HG03354 (cell line): Measurements from ENCODE around the gene TMEM253.

Experiments
- ATAC-seq: cut with Tn5 transposase; IDR thresholded peaks from one replicate; pipeline ENCODE4 v1.9.1; 2021; ENCODE audit warnings: mild to moderate bottlenecking; ENCODE audit not compliant: unreplicated experiment, poor library complexity, severe bottlenecking

Gene TMEM253

DNA sequence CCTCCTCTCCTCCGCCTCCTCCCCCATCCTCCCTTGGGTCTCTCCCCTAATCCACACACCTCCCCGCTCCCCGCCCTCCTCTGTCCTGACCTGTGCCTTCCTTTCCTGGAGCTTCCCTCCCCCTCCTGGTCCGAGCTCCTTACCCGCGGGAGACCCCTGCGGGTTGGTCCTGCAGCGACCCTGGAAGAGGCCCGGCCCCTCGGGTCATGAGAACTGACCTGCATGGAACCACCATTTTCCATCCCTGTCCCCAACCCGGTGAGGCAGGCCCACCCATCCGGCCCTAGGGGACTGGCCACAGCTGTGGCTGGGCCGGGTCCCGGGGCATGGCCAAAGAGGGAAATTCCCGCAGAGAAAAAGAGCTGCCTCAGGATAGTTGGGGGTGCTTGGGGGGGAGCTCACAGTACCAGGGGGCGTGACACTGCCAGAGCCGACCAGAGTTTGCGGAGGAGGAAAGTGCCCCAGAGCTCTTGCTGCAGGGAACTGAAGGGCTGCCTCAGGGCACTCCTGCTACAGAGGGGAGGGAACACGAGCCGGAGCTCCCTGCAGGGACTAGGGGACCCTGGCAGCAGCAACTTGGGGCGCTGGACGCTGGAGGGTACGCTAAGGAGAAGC lies 30.1 kb upstream of the TMEM253 start:
- peak; percentile 24 for ATAC-seq

DNA sequence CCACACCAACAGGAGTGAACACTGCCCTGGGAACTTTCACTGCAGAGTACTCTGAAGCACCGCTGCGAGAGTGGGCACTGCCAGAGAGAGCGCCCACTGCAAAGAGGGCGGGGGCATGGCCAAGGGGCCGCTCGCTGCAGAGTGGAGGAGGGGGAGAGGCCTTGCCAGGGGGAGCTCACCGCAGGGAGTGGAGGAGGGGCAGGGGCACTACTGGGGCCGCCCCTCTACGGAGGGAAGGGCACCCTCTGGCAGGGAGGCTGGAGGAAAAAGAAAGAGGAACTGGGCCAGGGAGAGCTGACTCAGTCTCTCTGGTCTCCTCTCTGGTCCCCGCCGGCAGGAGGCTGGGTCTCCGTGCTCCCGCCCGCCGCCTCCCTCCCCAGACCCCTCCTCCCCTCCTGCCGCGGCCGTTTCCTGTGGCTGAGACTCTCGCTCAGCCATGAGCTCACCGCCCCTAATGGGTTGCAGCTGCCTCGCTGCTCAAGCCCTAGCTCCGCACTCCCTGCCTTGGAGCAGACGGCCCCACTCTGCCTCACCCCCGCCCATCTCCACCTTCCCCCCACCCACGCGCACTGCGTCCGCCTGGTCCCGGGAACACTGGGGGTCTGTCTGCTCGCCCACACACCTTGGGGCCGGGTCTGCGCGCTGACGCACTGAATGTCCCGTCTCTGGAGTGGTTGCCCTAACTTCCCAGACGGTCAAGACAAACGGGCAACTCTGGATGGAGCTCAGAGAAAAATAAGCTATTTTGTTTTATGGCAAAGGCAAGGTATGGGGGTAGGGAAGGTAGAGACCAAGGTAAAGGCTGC lies 29.4 kb upstream of the TMEM253 start:
- peak; percentile 73 for ATAC-seq

DNA sequence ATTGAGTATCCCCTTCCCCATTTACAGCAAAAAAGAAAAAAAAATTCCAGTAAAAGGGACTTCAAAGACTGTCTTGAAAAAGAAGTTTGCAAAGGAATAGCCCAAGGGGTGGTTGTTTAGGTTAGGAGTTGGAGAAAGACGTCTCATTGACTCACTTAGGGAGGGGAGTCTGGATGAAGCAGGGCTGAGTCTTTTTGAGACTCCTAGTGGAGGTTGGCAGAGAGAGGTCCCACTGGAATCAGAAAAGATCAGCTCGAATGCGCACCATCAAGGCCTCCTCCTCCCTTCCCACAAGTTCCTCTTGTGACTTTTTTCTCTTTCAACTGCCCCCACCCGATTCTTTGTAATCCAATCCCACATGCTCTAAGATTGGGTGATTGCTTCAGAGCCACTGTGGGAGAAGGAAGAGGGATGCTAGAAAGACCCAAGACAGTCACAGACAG lies 28.8 kb upstream of the TMEM253 start:
- ATAC-seq: no peak

DNA sequence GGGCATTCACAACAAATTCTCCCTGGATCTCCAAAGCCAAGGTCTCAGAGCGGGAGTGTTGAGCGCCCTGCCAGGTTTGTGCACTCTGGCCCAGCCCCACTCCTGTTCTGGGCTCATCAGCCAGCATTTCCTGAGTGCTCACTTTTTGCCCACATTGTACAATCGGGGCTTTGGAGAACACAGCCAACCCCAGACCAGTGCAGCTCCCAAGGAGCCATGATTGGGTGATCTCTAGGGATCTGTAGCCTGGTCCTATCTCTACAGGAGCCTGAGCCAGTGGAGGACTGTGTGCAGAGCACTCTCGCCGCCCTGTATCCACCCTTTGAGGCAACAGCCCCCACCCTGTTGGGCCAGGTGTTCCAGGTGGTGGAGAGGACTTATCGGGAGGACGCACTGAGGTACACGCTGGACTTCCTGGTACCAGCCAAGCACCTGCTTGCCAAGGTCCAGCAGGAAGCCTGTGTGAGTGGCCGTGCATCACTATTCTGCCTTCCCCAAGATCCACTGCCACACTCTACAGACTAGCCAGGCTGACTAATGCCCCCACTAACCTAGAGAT lies 28.0 kb upstream of the TMEM253 start:
- no peak for ATAC-seq

DNA sequence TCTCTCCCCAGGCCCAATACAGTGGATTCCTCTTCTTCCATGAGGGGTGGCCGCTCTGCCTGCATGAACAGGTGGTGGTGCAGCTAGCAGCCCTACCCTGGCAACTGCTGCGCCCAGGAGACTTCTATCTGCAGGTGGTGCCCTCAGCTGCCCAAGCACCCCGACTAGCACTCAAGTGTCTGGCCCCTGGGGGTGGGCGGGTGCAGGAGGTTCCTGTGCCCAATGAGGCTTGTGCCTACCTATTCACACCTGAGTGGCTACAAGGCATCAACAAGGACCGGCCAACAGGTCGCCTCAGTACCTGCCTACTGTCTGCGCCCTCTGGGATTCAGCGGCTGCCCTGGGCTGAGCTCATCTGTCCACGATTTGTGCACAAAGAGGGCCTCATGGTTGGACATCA lies 26.9 kb upstream of the TMEM253 start:
- ATAC-seq: no peak

DNA sequence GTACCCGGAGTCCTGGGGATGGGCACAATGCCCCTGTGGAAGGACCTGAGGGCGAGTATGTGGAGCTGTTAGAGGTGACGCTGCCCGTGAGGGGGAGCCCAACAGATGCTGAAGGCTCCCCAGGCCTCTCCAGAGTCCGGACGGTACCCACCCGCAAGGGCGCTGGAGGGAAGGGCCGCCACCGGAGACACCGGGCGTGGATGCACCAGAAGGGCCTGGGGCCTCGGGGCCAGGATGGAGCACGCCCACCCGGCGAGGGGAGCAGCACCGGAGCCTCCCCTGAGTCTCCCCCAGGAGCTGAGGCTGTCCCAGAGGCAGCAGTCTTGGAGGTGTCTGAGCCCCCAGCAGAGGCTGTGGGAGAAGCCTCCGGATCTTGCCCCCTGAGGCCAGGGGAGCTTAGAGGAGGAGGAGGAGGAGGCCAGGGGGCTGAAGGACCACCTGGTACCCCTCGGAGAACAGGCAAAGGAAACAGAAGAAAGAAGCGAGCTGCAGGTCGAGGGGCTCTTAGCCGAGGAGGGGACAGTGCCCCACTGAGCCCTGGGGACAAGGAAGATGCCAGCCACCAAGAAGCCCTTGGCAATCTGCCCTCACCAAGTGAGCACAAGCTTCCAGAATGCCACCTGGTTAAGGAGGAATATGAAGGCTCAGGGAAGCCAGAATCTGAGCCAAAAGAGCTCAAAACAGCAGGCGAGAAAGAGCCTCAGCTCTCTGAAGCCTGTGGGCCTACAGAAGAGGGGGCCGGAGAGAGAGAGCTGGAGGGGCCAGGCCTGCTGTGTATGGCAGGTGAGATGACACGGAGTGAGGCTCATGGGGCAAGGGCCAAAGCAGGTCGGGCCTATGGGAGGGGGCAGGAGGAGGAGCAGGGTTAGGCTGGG lies 26.2 kb upstream of the TMEM253 start:
- ATAC-seq: no peak

DNA sequence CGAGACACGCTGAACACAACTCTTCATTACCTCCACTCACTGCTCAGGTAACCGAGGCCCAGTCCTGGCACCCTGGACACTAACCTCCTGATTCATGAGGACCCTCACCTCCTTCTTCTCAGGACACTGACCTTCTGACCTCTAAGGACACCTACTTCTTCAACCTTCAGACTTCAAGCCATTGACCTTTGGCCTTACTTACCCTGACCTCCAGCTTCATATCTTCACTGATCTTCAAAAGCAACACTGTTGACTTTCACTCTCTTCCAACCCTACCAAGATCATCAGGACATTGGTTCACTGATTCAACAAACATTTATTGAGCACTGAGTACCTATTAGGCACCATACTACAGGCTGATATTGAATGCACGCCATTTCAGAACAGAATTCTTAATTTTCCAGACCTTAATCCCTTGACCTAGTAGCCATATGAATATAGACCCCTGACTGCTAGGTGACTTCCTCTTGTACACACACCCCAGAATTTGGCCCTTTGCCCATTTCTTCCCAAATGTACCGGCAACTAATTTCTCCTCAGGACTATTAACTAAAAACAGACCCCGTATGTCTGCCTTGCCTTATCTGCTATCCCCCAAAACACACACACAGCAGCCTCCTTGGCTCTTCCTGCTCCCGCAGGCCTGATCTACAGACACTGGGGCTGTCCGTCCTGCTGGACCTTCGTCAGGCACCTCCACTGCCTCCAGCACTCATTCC lies 25.0 kb upstream of the TMEM253 start:
- ATAC-seq: no peak

DNA sequence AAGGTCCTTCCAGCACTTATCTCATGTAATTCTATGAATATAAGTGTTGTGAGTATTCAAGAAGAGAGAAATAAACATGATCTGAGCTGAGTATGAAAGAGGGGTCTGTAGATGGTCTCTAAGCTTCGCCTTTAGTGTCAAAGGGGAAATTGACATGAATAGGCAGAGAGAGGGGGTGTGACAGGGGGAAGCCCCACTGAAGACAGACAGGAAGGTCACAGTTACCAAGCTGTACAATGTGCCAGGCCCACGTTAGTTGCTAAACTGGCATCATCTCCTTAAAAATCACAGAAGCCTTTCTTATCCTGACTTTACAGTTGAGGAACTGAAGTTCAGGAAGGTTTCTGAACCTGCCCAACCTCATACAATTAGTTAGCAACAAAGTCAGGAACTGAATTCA lies 23.2 kb upstream of the TMEM253 start:
- ATAC-seq: no peak

DNA sequence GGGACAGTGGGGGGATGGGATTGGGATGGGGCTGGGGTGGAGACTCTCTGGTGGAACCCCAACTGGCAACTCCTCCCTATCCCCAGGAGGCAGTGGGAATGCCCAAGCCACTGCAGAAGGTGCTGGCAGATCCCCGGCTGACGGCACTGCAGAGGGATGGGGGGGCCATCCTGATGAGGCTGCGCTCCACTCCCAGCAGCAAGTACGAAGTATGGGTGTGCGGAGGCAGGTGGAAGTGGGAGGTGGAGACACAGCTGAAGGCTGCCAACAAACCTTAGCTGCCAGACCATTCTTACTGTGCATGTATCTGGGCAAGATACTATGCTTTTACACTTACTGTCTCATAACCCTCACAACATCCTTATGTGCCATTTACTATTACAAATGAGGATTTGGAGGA lies 22.6 kb upstream of the TMEM253 start:
- ATAC-seq: no peak

DNA sequence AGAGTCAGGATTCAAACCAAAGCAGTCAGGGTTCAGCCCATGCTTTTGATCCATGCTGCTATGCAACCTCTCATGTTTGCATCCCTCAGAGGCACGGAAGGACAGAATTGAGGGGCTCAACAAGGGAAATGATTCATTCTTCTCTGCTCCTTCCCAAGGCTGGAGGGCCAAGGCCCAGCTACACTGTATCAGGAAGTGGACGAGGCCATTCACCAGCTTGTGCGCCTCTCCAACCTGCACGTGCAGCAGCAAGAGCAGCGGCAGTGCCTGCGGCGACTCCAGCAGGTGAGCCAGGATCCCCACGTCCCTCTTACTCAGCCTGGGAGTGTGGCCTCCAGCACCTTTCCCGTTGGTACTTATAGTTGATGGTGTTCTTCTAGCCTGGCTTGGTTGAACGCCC lies 22.1 kb upstream of the TMEM253 start:
- no peak for ATAC-seq

DNA sequence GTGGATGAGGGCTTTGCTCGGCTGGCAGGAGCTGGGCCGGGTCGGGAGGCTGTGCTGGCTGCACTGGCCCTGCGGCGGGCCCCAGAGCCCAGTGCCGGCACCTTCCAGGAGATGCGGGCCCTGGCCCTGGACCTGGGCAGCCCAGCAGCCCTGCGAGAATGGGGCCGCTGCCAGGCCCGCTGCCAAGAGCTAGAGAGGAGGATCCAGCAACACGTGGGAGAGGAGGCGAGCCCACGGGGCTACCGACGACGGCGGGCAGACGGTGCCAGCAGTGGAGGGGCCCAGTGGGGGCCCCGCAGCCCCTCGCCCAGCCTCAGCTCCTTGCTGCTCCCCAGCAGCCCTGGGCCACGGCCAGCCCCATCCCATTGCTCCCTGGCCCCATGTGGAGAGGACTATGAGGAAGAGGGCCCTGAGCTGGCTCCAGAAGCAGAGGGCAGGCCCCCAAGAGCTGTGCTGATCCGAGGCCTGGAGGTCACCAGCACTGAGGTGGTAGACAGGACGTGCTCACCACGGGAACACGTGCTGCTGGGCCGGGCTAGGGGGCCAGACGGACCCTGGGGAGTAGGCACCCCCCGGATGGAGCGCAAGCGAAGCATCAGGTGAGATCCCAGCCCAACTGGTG lies 19.2 kb upstream of the TMEM253 start:
- no peak for ATAC-seq

DNA sequence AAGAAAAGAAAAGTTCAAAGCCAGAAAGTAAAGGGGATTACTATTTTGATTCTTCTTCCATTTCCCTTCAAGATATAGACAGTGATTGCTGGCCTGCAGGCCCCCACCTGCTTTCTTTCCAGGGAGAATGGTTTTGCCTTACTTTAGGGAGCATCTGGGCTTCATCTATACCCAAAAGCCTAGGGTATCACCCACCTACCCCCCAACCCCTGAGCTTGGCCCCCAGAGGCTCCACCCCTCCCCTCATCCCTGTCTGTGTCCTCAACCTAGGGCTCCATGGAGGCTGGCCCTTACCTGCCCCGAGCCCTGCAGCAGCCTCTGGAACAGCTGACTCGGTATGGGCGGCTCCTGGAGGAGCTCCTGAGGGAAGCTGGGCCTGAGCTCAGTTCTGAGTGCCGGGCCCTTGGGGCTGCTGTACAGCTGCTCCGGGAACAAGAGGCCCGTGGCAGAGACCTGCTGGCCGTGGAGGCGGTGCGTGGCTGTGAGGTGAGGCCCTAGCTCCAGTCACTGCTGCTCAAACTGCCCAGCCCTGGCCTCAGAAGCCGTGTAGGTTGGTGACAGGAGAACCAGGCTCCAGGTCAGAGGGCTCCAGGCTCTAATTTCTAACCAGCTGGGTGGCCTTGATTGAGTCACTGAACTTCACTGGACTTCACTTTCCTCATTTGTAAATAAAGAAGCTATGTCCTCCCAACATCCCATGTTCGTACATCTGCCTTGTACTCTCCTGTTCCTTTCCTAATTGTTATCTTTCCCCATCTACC lies 17.1 kb upstream of the TMEM253 start:
- ATAC-seq: no peak

DNA sequence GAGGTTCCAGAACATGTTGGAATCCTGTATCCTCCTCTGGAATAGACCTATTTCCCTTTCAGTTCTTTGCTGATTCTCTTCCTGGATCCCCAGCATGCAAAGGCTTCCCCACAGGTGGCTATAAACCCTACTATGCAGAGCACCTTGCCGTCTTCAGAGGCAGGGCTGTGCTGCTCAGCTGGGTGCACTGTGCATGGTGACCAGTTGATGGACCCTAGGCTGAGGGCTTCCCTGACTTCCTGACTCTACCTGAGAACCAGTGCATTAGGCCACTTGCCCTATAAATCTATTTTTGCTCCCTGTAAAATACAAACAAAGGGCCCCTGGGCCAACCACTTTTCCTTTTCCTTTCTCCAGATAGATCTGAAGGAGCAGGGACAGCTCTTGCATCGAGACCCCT lies 16.5 kb upstream of the TMEM253 start:
- no peak for ATAC-seq

DNA sequence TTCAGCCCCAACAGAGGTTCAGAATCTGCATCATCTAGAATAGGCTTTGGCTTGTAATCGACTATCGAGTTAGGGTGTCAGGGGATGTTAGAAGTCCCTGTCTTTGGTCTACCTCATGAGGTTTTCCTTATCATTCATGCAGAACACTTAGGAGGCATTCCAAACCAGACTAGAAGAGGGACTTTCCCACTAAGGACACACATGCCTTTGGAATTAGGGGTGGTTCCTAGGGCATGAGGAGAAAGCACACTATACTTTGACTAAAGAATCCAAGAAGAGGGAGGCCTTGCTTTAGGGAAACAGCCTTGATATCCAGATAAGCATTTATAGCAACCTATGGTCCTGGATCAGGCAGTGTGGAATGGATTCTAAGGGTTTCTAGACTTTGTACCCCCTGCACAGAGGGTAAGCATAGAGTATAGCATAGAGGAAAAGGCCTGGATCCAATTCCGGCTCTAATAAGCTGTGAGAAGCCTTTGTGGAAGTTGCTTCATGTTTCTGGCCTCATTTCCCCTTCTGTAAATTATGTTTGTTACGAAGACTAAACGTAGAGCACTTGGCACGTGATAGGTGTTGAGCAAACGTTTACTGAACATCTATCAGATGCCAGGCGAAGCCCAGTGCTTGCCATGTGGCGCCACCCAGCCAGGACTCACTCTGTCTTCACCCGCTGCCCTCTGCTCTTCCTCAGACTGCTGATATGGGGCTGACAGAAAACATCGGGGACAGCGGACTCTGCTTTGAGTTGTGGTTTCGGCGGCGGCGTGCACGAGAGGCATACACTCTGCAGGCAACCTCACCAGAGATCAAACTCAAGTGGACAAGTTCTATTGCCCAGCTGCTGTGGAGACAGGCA lies 15.6 kb upstream of the TMEM253 start:
- ATAC-seq: no peak

DNA sequence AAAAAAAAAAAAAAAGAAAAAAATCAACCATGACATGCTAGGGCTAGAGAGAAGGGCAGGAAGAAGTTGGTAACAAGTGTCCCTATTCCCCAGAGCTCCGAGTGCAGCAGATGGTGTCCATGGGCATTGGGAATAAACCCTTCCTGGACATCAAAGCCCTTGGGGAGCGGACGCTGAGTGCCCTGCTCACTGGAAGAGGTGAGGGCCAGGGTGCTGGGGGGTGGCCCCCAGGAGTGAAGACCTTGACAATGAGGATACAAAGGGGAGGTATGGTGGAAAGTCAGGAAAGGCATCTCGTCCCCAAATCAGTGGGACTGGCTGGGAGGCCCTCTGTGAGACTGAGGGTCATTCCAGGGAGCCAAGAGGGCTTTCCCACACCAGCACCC lies 14.0 kb upstream of the TMEM253 start:
- no peak for ATAC-seq

DNA sequence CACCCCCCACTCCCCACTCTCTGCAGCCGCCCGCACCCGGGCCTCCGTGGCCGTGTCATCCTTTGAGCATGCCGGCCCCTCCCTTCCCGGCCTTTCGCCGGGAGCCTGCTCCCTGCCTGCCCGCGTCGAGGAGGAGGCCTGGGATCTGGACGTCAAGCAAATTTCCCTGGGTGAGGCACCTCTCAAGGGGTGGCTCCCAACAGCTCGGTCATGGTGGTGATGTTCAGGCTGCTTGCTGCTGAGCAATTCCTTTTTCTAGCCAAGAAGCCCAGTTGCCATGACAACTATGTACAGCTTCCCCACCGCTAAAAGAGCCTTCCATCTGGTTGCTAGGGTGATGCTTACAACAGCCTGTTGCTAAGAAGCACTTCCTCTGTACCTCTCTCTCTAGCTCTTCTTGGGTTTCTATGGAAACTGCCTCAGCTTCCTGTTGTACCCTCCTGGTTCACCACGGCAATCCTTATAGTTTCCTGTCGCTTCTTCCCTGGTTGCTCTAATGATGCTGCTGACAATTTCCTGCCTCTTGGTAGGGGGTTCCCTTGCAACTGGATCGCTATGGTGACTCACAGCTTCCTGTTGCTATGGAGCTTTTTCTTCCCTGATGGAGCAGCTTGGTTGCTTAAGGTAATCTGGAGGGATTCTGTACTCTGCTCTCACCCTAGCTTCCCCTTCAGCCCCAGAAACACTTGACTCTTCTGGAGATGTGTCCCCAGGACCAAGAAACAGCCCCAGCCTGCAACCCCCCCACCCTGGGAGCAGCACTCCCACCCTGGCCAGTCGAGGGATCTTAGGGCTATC lies 13.4 kb upstream of the TMEM253 start:
- peak; percentile 80 for ATAC-seq

DNA sequence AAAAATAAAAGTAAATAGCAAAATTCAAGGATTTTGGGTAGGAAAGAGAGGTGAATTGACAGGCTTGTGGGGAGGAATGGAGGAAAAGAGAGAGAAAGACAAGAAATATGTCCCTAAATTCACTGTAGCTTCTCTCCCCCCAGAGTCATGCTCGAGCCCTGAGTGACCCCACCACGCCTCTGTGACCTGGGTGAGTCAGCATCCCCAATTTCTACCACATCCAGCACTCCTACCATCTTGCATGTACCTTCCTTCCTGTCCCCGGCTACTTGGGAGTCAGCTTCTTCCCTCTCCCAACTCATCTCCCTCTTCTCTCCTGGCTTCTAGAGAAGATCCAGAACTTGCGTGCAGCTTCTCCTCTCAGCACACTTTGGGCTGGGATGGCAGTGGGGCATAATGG lies 12.2 kb upstream of the TMEM253 start:
- no peak for ATAC-seq
